ENCODE data around the gene MRC1. TPM values are rescaled to one million over a fixed set of nuclear protein-coding genes. Genes with fewer than 3 reads are reported as not detected.

MRC1 gene
- total and polyA plus RNA-seq, 5 donors from 2014 or later, result 0.24 to 1.8 (median 0.64) TPM

GRCh38 chr10:17831896-17832295 lies 22.7 kb downstream of the MRC1 start:
- no peaks in the 10 kb centered on the region for H3K36me3 Mint-ChIP-seq
- H3K9me3 Mint-ChIP-seq, result peaks cover 0 to 1% (median 0%) of the 10 kb centered on the region in 7 donors
- H3K27ac Mint-ChIP-seq, result no peak overlapping the region
- H3K27ac ChIP-seq (ENCODE audit: insufficient read depth, low read length, poor library complexity, severe bottlenecking), result no peak overlapping the region
- no peaks in the 10 kb centered on the region for H3K9me3 ChIP-seq (ENCODE audit: control insufficient read depth in 2 of 2, low read length in 2 of 2)
- H3K4me3 Mint-ChIP-seq, result no peak overlapping the region
- no peaks in the 10 kb centered on the region for H3K36me3 ChIP-seq (ENCODE audit: control insufficient read depth, insufficient read depth, low read length)
- ATAC-seq (ENCODE audit: low read depth in 2 of 2), result no peak
- H3K27me3 ChIP-seq (ENCODE audit: control insufficient read depth, insufficient read depth, low read length), result peaks cover 2% of the 10 kb centered on the region
- no peak for DNase-seq
- no peaks in the 10 kb centered on the region for H3K4me1 Mint-ChIP-seq
- H3K4me3 ChIP-seq (ENCODE audit: low read depth, low read length), result no peak overlapping the region
- H3K4me1 ChIP-seq (ENCODE audit: control insufficient read depth, insufficient read depth, low read length, poor library complexity, severe bottlenecking), result no peaks in the 10 kb centered on the region
- peaks cover 11% of the 10 kb centered on the region for H3K27me3 Mint-ChIP-seq

GRCh38 chr10:17833656-17834055 lies 24.5 kb downstream of the MRC1 start:
- H3K9me3 Mint-ChIP-seq, result peaks cover 0 to 1% (median 0%) of the 10 kb centered on the region in 7 donors
- peaks cover 0 to 3% (median 1%) of the 10 kb centered on the region in 4 donors for H3K4me1 Mint-ChIP-seq
- H3K27ac ChIP-seq (ENCODE audit: insufficient read depth, low read length, poor library complexity, severe bottlenecking), result no peak overlapping the region
- H3K27ac Mint-ChIP-seq, result no peak overlapping the region
- peaks cover 2% of the 10 kb centered on the region for H3K27me3 ChIP-seq (ENCODE audit: control insufficient read depth, insufficient read depth, low read length)
- DNase-seq (no peak), ATAC-seq (ENCODE audit: low read depth in 2 of 2) (no peak)
- H3K4me3 Mint-ChIP-seq, result no peak overlapping the region
- H3K36me3 ChIP-seq (ENCODE audit: control insufficient read depth, insufficient read depth, low read length), result no peaks in the 10 kb centered on the region
- H3K36me3 Mint-ChIP-seq, result no peaks in the 10 kb centered on the region
- no peaks in the 10 kb centered on the region for H3K9me3 ChIP-seq (ENCODE audit: control insufficient read depth in 2 of 2, low read length in 2 of 2)
- H3K4me1 ChIP-seq (ENCODE audit: control insufficient read depth, insufficient read depth, low read length, poor library complexity, severe bottlenecking), result no peaks in the 10 kb centered on the region
- H3K27me3 Mint-ChIP-seq, result peaks cover 16% of the 10 kb centered on the region
- no peak overlapping the region for H3K4me3 ChIP-seq (ENCODE audit: low read depth, low read length)

GRCh38 chr10:17835688-17836087 lies 26.5 kb downstream of the MRC1 start:
- no peak for ATAC-seq (ENCODE audit: low read depth in 2 of 2)
- Mint-ChIP-seq H3K36me3 (no peaks in the 10 kb centered on the region), H3K4me3 (no peak overlapping the region), H3K27me3 (peaks cover 13% of the 10 kb centered on the region), H3K9me3 (no peaks in the 10 kb centered on the region), H3K27ac (no peak overlapping the region), H3K4me1 (peaks cover 0 to 3% (median 1%) of the 10 kb centered on the region in 4 donors)
- Histone ChIP-seq H3K9me3 (ENCODE audit: control insufficient read depth in 2 of 2, low read length in 2 of 2) (no peaks in the 10 kb centered on the region), H3K4me1 (ENCODE audit: control insufficient read depth, insufficient read depth, low read length, poor library complexity, severe bottlenecking) (no peaks in the 10 kb centered on the region), H3K27me3 (ENCODE audit: control insufficient read depth, insufficient read depth, low read length) (peaks cover 2% of the 10 kb centered on the region), H3K36me3 (ENCODE audit: control insufficient read depth, insufficient read depth, low read length) (no peaks in the 10 kb centered on the region), H3K27ac (ENCODE audit: insufficient read depth, low read length, poor library complexity, severe bottlenecking) (no peak overlapping the region), H3K4me3 (ENCODE audit: low read depth, low read length) (no peak overlapping the region)
- no peak for DNase-seq

GRCh38 chr10:17836942-17837341 lies 27.8 kb downstream of the MRC1 start:
- DNase-seq, result no peak

DNA sequence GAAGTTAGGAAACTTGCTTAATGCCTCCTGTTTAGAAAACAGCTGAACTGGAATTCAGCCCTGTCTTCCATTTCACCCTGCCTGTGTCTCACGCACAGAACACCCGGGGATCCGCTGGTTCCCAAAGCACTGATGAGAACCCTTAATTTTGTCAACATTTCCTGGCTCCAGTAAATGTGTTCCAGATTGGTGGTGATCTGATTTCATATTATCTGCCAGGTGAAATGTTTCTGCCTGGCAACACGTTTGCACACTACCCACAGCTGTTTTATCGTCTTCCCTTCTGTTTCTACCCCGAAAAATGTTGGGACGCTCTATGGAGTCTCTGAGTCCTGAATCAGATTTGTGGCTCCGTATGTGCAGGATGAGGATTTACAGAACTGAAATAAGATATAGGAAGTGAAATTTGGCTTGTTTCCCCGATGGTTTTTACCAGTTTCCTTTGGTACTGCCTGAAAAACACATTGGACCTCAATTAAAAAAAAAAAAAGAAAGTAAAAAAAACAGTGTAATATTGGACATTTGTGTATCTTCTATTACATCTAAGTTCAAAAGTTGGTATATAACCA lies 29.0 kb downstream of the MRC1 start:
- ATAC-seq (ENCODE audit: low read depth in 2 of 2), result no peak
- H3K4me3 ChIP-seq (ENCODE audit: low read depth, low read length), result no peak overlapping the region
- no peak overlapping the region for H3K27ac Mint-ChIP-seq

More at GRCh38 chr10:17836942-17837341, 27.8 kb downstream of the MRC1 start:
- Histone ChIP-seq H3K4me1 (ENCODE audit: control insufficient read depth, insufficient read depth, low read length, poor library complexity, severe bottlenecking) (no peaks in the 10 kb centered on the region), H3K4me3 (ENCODE audit: low read depth, low read length) (no peak overlapping the region), H3K27me3 (ENCODE audit: control insufficient read depth, insufficient read depth, low read length) (peaks cover 2% of the 10 kb centered on the region), H3K27ac (ENCODE audit: insufficient read depth, low read length, poor library complexity, severe bottlenecking) (no peak overlapping the region), H3K36me3 (ENCODE audit: control insufficient read depth, insufficient read depth, low read length) (no peaks in the 10 kb centered on the region), H3K9me3 (ENCODE audit: control insufficient read depth in 2 of 2, low read length in 2 of 2) (no peaks in the 10 kb centered on the region)
- Mint-ChIP-seq H3K27ac (no peak overlapping the region), H3K27me3 (peaks cover 13% of the 10 kb centered on the region), H3K4me3 (no peak overlapping the region), H3K9me3 (no peaks in the 10 kb centered on the region), H3K36me3 (no peaks in the 10 kb centered on the region), H3K4me1 (peaks cover 0 to 3% (median 1%) of the 10 kb centered on the region in 4 donors)
- no peak for ATAC-seq (ENCODE audit: low read depth in 2 of 2)

GRCh38 chr10:17841050-17841449 lies 31.9 kb downstream of the MRC1 start:
- DNase-seq (no peak), ATAC-seq (ENCODE audit: low read depth in 2 of 2) (no peak)
- H3K36me3 ChIP-seq (ENCODE audit: control insufficient read depth, insufficient read depth, low read length), result no peaks in the 10 kb centered on the region
- H3K27ac Mint-ChIP-seq, result no peak overlapping the region
- peaks cover 19% of the 10 kb centered on the region for H3K27me3 Mint-ChIP-seq
- H3K4me3 Mint-ChIP-seq, result no peak overlapping the region
- no peaks in the 10 kb centered on the region for H3K4me1 ChIP-seq (ENCODE audit: control insufficient read depth, insufficient read depth, low read length, poor library complexity, severe bottlenecking)
- H3K27me3 ChIP-seq (ENCODE audit: control insufficient read depth, insufficient read depth, low read length), result no peaks in the 10 kb centered on the region
- peaks cover 0 to 3% (median 1%) of the 10 kb centered on the region in 4 donors for H3K4me1 Mint-ChIP-seq
- no peaks in the 10 kb centered on the region for H3K9me3 Mint-ChIP-seq
- no peaks in the 10 kb centered on the region for H3K9me3 ChIP-seq (ENCODE audit: control insufficient read depth in 2 of 2, low read length in 2 of 2)
- no peaks in the 10 kb centered on the region for H3K36me3 Mint-ChIP-seq
- H3K4me3 ChIP-seq (ENCODE audit: low read depth, low read length), result no peak overlapping the region
- no peak overlapping the region for H3K27ac ChIP-seq (ENCODE audit: insufficient read depth, low read length, poor library complexity, severe bottlenecking)

More for the DNA sequence above, 29.0 kb downstream of the MRC1 start:
- DNase-seq, result no peak
- no peaks in the 10 kb centered on the region for H3K36me3 ChIP-seq (ENCODE audit: control insufficient read depth, insufficient read depth, low read length)
- Mint-ChIP-seq H3K4me3 (no peak overlapping the region), H3K4me1 (peaks cover 0 to 3% (median 1%) of the 10 kb centered on the region in 4 donors), H3K9me3 (no peaks in the 10 kb centered on the region), H3K36me3 (no peaks in the 10 kb centered on the region), H3K27me3 (peaks cover 13% of the 10 kb centered on the region)
- H3K27ac ChIP-seq (ENCODE audit: insufficient read depth, low read length, poor library complexity, severe bottlenecking), result no peak overlapping the region
- H3K27me3 ChIP-seq (ENCODE audit: control insufficient read depth, insufficient read depth, low read length), result peaks cover 2% of the 10 kb centered on the region
- no peaks in the 10 kb centered on the region for H3K4me1 ChIP-seq (ENCODE audit: control insufficient read depth, insufficient read depth, low read length, poor library complexity, severe bottlenecking)
- H3K9me3 ChIP-seq (ENCODE audit: control insufficient read depth in 2 of 2, low read length in 2 of 2), result no peaks in the 10 kb centered on the region

DNA sequence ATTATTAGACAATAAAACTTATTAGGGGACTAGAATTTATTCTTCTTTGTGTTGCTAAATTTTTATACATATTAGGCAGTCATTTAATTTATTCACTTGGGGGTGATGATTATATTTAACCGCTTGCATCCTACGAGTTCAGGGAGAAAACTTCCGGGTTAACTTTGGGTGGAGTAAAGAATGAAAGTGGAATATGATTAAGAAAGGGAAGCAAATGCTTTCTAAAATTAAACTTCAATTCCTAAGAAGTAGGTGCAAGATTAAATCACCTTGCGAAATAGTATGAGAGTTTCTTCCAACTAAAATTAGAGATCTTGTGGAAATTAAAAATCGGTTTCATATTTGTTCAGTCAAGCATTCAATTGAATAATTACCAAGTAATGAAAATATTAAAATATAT lies 33.5 kb downstream of the MRC1 start:
- Histone ChIP-seq H3K9me3 (ENCODE audit: control insufficient read depth in 2 of 2, low read length in 2 of 2) (no peaks in the 10 kb centered on the region), H3K27me3 (ENCODE audit: control insufficient read depth, insufficient read depth, low read length) (no peaks in the 10 kb centered on the region), H3K36me3 (ENCODE audit: control insufficient read depth, insufficient read depth, low read length) (no peaks in the 10 kb centered on the region), H3K27ac (ENCODE audit: insufficient read depth, low read length, poor library complexity, severe bottlenecking) (no peak overlapping the region), H3K4me3 (ENCODE audit: low read depth, low read length) (no peak overlapping the region), H3K4me1 (ENCODE audit: control insufficient read depth, insufficient read depth, low read length, poor library complexity, severe bottlenecking) (no peaks in the 10 kb centered on the region)
- DNase-seq, result no peak
- H3K4me3 Mint-ChIP-seq, result no peak overlapping the region
- no peaks in the 10 kb centered on the region for H3K9me3 Mint-ChIP-seq
- H3K27ac Mint-ChIP-seq, result no peak overlapping the region
- no peaks in the 10 kb centered on the region for H3K36me3 Mint-ChIP-seq
- no peak for ATAC-seq (ENCODE audit: low read depth in 2 of 2)
- peaks cover 15% of the 10 kb centered on the region for H3K27me3 Mint-ChIP-seq
- peaks cover 0 to 4% (median 3%) of the 10 kb centered on the region in 4 donors for H3K4me1 Mint-ChIP-seq

DNA sequence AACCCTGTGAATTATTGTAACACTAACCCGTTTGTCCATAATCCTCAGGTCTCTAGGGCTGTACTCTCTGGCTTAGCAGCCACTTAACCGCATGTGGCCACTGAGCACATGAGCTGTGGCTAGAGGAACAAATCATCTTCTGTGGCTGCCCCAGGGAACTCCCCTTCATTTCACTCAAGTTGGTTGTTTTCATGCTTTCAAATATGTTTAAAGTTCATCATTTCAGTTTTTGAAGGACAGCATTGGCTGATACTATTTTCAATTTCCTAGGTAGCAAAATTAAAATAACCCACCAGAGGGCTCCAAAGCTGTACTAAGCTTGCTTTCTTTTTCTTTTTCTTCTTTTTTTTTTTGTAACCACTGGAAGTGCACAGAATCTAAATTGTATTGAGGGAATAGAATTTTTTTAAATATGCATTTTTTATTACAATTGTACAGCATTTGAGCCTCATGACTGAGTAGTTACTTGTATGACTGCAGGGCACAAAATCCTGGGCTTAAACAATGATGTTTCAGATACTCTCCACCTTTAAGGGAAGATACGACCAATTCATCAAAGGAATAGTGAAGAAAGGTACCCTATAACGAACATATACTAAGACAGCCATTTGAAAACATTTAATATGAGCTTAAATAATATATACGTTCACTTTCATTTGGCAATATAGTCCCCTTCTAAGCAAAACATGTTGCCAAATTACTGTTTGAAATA lies 38.6 kb downstream of the MRC1 start:
- no peaks in the 10 kb centered on the region for H3K36me3 Mint-ChIP-seq
- Histone ChIP-seq H3K4me3 (ENCODE audit: low read depth, low read length) (no peak overlapping the region), H3K9me3 (ENCODE audit: control insufficient read depth in 2 of 2, low read length in 2 of 2) (no peaks in the 10 kb centered on the region), H3K4me1 (ENCODE audit: control insufficient read depth, insufficient read depth, low read length, poor library complexity, severe bottlenecking) (peaks cover 4% of the 10 kb centered on the region), H3K27ac (ENCODE audit: insufficient read depth, low read length, poor library complexity, severe bottlenecking) (no peak overlapping the region), H3K36me3 (ENCODE audit: control insufficient read depth, insufficient read depth, low read length) (no peaks in the 10 kb centered on the region), H3K27me3 (ENCODE audit: control insufficient read depth, insufficient read depth, low read length) (no peaks in the 10 kb centered on the region)
- H3K27me3 Mint-ChIP-seq, result peaks cover 12% of the 10 kb centered on the region
- H3K9me3 Mint-ChIP-seq, result peaks cover 0 to 2% (median 0%) of the 10 kb centered on the region in 7 donors
- H3K27ac Mint-ChIP-seq, result peak overlapping the region in 1 of 3 donors; percentile 21
- peak in 2 of 3 donors; percentile 20 to 27 for DNase-seq
- H3K4me3 Mint-ChIP-seq, result no peak overlapping the region
- peaks cover 0 to 26% (median 9%) of the 10 kb centered on the region in 4 donors for H3K4me1 Mint-ChIP-seq
- ATAC-seq (ENCODE audit: low read depth in 2 of 2), result no peak

Data from CD4-positive, CD25-positive, alpha-beta regulatory T cell (primary cell).